C4-2B (cell line): ENCODE data around the gene OR5T3.

Source experiments
- ZFX ChIP-seq: fragments of 450-650 bp; IDR thresholded peaks from 2 replicates; pipeline ENCODE4 v1.6.1; 2017
- TF ChIP-seq, protein P1 (sequence below): fragments of 450-650 bp; conservative IDR thresholded peaks from 2 replicates; pipeline ENCODE4 v1.5.1; 2017; ENCODE audit warnings: mild to moderate bottlenecking

DNA sequence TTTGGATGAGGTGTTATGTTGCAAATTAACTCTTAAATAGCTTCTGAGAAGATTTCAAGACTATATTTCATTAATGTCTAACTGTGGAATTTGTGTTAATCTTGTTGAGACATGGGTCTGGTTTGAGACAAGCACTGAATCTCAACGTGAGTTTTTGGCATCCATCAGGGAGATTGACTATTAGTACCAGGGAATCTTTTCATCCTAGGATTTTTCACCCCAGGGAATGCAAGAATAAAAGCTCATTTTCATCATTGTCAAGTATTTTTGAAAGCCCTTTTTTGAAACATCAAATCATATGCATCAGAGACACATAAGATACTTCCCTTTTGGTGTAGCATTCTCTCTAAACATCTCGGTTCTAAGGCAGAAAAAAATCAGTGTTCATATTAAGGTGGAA is 37.5 kb upstream of the OR5T3 start:
- TF ChIP-seq, protein P1, sequence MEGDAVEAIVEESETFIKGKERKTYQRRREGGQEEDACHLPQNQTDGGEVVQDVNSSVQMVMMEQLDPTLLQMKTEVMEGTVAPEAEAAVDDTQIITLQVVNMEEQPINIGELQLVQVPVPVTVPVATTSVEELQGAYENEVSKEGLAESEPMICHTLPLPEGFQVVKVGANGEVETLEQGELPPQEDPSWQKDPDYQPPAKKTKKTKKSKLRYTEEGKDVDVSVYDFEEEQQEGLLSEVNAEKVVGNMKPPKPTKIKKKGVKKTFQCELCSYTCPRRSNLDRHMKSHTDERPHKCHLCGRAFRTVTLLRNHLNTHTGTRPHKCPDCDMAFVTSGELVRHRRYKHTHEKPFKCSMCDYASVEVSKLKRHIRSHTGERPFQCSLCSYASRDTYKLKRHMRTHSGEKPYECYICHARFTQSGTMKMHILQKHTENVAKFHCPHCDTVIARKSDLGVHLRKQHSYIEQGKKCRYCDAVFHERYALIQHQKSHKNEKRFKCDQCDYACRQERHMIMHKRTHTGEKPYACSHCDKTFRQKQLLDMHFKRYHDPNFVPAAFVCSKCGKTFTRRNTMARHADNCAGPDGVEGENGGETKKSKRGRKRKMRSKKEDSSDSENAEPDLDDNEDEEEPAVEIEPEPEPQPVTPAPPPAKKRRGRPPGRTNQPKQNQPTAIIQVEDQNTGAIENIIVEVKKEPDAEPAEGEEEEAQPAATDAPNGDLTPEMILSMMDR: no peak
- TF ChIP-seq ZFX: no peak
